GM12873 (cell line): ENCODE results near the gene MAP1LC3B.

Experiments used
- CTCF ChIP-seq: IDR thresholded peaks from 2 replicates; pipeline ENCODE4 v1.5.1; 2012; ENCODE audit warnings: low read depth, mild to moderate bottlenecking, moderate library complexity, low read length, control low read depth; ENCODE audit not compliant: insufficient read depth; ENCODE audit errors: missing control alignments

MAP1LC3B gene

GRCh38 chr16:87404764-87405625 lies 12.9 kb downstream of the MAP1LC3B start:
- no peak for TF ChIP-seq CTCF

GRCh38 chr16:87406495-87407088 lies 14.5 kb downstream of the MAP1LC3B start:
- TF ChIP-seq CTCF: no peak

GRCh38 chr16:87407511-87408112 lies 15.5 kb downstream of the MAP1LC3B start:
- TF ChIP-seq CTCF: no peak

GRCh38 chr16:87409153-87409552 lies 17.0 kb downstream of the MAP1LC3B start:
- no peak for TF ChIP-seq CTCF

- no peak for TF ChIP-seq CTCF
Measured at GRCh38 chr16:87409781-87410180, 17.6 kb downstream of the MAP1LC3B start.

- TF ChIP-seq CTCF: no peak
Measured at GRCh38 chr16:87410530-87410929, 18.4 kb downstream of the MAP1LC3B start.

- no peak for TF ChIP-seq CTCF
Measured at GRCh38 chr16:87410968-87411367, 18.8 kb downstream of the MAP1LC3B start.
